Dorsolateral prefrontal cortex (tissue), 118 donors: ENCODE data around the gene FBXO36. TPM values are rescaled to one million over a fixed set of nuclear protein-coding genes. Genes with fewer than 3 reads are reported as not detected.

ENCODE experiments used
- total RNA-seq, 120 experiments: library from RNA; stranded (reverse); gene quantifications; one replicate each; pipeline versions ENCODE4 v1.2.3 to v1.2.4, GENCODE V29; 2022

The FBXO36 gene
- total RNA-seq, 120 experiments from 2014 or later: 3.9 to 12.0 (median 7.9) TPM

Other genes with a start within 250 kb of the FBXO36 start
- gene DNER, start 207.9 kb upstream of the FBXO36 start, total RNA-seq: 100 to 1,000 TPM in 84 of 120 experiments, 10 to 100 TPM in 36; 64.8 to 277 (median 109) TPM
- gene TRIP12, start 494 bp upstream of the FBXO36 start, total RNA-seq: 100 to 1,000 TPM; 207 to 293 (median 249) TPM
- gene SLC16A14, start 146.4 kb downstream of the FBXO36 start, total RNA-seq: 10 to 100 TPM in 118 of 120 experiments, 1 to 10 TPM in 2; 4.2 to 28.7 (median 18.5) TPM